HG02885 (cell line): ENCODE data around the gene NIM1K.
"Not testable (repeated sequence)": the region's sequence is repeated elsewhere in the genome, so short reads cannot be mapped to it uniquely, and the experiment has no call there.

ENCODE experiments used
- ATAC-seq: cut with Tn5 transposase; IDR thresholded peaks from one replicate; pipeline ENCODE4 v1.9.1; 2021; ENCODE audit warnings: mild to moderate bottlenecking; ENCODE audit not compliant: unreplicated experiment, poor library complexity

Gene NIM1K

GRCh38 chr5:43225649-43226245, 33.7 kb downstream of the NIM1K start:
- ATAC-seq: peak; percentile 49

GRCh38 chr5:43227655-43228054, 35.6 kb downstream of the NIM1K start:
- no peak for ATAC-seq

DNA sequence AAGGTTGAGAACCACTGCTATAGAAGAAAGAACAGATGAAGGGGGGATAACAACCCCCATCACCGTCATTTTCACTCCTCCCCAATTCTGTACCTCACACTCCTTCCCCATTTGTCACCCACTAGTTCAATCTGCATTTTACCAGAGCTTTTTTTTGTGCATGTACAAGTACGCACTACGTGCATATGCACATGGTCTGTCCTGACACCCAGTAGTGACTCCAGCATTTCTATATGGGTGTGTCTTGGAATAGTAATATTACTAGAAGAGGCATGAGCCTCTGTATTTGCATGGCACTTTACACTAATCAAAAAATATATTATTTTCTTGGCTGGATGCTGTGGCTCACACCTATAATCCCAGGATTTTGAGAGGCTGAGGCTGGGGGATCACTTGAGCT, 38.7 kb downstream of the NIM1K start:
- ATAC-seq: no peak

- no peak for ATAC-seq
These were observed 40.0 kb downstream of the NIM1K start for GRCh38 chr5:43231977-43232376.

GRCh38 chr5:43232943-43233833, 41.2 kb downstream of the NIM1K start:
- peak; percentile 26 for ATAC-seq

- ATAC-seq: peak; percentile 84
These were observed 41.9 kb downstream of the NIM1K start for GRCh38 chr5:43233946-43234345.

- peak; percentile 48 for ATAC-seq
These were observed 44.8 kb downstream of the NIM1K start for GRCh38 chr5:43236653-43237355.

DNA sequence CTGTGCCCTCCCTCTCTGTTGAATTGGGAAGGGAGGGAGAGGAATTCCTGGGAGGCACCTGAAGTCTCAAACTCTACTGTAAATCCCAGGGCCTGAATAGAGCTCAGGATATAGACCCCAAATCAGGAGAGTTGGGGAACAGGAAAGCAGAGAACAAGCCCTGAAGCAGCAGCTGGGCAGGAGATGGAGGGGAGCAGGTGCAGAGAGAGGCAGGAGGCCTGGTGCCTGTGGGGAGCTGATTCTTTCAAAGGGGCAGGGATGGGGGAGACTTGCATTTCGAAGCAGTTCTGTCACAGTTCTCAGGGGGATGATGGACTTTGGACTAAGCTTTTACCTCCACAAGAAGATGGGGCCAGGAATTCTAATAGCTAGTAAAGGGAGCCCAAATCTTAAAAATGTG, 50.2 kb downstream of the NIM1K start:
- no peak for ATAC-seq

DNA sequence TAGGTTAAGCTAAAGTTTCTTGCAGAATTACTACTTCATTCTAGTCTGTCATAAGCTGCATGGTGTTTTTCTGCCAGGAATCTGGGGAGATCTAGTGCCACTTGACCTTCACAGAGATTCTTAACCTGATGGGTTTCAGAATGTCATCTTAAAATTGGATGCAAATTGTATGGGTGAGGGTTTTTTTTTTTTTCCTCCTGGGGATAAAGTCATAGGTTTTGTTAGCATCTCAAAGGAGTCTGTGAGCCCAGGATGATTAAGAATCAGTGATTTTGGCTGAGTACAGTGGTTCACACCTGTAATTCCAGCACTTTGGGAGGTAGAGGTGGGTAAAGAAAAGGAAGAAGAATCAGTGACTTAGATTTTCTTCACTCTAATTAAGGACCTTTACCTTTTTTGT, 51.2 kb downstream of the NIM1K start:
- ATAC-seq: no peak

GRCh38 chr5:43244823-43245565, 53.0 kb downstream of the NIM1K start:
- ATAC-seq: peak; percentile 83

GRCh38 chr5:43245724-43246385, 53.8 kb downstream of the NIM1K start:
- peak; percentile 65 for ATAC-seq

DNA sequence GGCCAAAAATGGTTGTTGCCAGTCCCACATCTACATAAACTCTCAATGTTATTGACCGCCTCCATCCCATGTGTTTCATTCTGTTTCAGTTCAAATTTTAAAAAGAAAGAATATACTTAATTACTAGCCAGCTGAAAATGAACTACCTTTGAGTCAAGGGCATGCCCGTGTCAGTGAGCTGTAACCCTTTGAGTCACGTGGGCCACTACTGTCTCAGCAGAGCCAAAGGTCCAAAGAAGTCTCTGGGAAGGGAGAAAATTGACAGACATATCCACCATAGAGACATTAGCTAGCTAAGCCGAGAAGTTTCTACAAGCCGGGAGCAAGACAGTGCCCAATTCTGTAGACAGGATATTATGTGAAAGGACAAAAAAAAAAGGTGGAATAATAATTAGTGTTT, 59.7 kb downstream of the NIM1K start:
- no peak for ATAC-seq

- ATAC-seq: no peak
These were observed 63.7 kb downstream of the NIM1K start for GRCh38 chr5:43255704-43256103.

DNA sequence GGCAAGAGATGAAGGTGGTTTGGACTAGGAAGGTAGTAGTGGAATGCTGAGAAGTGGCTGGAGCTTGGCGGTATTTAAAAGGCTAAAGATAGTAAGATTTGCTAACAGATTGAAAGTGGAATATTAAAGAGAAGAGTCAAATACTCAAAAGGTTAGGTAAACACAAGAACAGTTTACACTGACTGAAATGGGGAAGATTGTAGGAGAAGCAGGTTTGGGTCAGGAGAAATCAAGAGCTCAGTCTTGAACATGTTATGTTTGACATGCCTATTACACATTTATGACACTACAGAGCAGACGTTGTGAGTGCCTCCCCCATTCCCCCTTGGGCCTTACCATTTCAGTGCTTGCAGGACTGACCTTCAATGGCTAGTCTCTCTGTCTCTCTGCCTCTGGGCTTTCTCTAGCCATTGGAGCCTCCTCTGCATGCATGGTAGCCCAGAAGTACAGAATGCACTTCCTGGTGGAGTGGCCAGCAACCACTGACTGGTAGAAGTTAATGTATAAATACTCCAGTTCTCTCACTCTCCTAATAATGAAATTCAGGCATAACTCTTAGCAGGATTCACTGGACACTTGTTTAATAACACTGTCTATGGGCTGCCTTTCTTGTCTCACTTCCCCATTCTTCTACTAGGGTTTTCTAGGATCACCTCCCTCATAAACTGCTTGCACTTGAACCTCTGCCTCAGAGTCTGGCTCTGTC, 64.4 kb downstream of the NIM1K start:
- no peak for ATAC-seq

DNA sequence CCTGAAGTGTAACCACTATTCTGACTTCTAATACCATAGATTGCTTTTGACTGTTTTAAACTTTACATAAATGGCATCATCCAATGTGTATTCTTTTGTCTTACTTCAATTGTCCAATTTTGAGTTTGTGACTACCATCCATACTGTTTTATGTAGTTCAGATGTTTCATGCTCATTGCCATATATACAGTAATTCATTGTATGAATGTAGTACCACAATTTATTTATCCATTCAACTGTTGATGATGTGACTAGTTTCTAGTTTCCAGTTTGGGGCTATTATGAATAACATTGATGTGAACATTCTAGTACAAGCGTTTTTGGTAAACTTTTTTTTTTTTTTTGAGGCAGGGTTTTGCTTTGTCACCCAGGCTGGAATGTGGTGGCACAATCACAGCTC, 66.1 kb downstream of the NIM1K start:
- no peak for ATAC-seq

GRCh38 chr5:43262269-43262668, 70.2 kb downstream of the NIM1K start:
- not testable (repeated sequence) for ATAC-seq

- peak; percentile 80 for ATAC-seq
These were observed 76.3 kb downstream of the NIM1K start for GRCh38 chr5:43268188-43268820.

DNA sequence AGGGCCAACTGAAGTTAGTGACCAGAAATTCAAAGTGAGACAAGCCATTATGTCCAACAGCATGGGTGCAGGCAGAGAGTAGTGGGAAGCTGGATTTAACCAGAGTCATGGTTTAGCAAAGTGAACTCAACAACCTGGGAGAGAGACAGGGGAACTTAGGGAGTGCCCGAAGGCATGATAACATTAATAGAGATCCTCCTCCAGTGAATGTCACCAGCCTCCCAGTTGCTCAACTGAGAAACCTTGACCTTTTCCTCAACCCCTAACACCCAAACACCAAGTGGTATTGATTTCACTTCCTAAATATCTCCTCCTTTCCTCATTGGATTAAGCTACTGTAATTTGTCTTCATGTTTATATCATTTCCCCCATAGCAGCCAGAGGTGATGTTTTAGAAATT, 78.6 kb downstream of the NIM1K start:
- ATAC-seq: no peak

- no peak for ATAC-seq
These were observed 81.5 kb downstream of the NIM1K start for GRCh38 chr5:43273552-43273951.
